Measurements from ENCODE around the gene SLC1A2.

DNA sequence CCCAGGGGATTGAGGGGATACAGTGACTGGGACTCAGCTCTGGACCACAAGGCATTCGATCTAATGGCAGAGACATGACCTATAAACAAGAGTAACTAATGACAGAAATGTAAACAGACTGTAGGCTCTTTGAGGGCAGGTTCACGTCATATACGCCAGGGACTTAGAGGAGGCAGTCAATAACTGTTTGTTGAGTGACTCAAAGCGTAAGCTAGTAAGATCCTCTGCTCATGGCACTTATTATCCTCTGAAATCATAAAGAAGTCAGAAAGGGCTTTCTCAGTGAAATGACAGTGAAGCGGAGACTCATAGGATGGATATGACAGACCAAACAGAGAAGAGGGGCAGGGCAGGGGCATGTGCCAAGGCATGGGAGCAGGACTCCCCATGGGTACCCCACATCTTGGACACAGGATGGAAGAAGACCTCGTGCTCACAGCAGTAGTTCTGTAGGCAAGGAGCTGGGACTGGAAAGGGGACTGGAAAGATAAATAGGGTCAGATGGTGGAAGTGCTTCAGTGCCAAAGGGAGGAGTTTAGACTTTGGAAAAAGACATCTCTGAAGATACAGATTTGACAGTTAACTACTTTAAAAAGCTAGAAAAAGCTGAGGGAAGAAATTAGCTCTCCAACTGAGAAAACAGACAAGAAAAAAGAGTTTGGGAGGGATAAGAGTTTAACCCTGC, 72.7 kb downstream of the SLC1A2 start:
- TF ChIP-seq, protein P1, sequence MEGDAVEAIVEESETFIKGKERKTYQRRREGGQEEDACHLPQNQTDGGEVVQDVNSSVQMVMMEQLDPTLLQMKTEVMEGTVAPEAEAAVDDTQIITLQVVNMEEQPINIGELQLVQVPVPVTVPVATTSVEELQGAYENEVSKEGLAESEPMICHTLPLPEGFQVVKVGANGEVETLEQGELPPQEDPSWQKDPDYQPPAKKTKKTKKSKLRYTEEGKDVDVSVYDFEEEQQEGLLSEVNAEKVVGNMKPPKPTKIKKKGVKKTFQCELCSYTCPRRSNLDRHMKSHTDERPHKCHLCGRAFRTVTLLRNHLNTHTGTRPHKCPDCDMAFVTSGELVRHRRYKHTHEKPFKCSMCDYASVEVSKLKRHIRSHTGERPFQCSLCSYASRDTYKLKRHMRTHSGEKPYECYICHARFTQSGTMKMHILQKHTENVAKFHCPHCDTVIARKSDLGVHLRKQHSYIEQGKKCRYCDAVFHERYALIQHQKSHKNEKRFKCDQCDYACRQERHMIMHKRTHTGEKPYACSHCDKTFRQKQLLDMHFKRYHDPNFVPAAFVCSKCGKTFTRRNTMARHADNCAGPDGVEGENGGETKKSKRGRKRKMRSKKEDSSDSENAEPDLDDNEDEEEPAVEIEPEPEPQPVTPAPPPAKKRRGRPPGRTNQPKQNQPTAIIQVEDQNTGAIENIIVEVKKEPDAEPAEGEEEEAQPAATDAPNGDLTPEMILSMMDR (conservative IDR thresholded peaks at IDR 0.05; ENCODE audit: low read depth, low read length): no peak
- TF ChIP-seq EZH2 (IDR thresholded peaks at IDR 0.05; ENCODE audit: borderline replicate concordance, low read depth, low read length, poor library complexity, severe bottlenecking): no peak
